Testis (tissue), 3 donors: ENCODE results near the gene WDR83. TPM values are rescaled to one million over a fixed set of nuclear protein-coding genes. Genes with fewer than 3 reads are reported as not detected.
"Not testable (repeated sequence)": the region's sequence is repeated elsewhere in the genome, so short reads cannot be mapped to it uniquely, and the experiment has no call there.

Source experiments
- DNase-seq: peaks from one replicate; pipeline ENCODE4 v3.0.0-alpha.2; 2019
- H3K27ac ChIP-seq, 2 donors: fragments of 200-600 bp; sonication (generic); one replicate each; pipeline ENCODE4 v1.5.1; 2019
- H3K27me3 ChIP-seq: fragments of 200-600 bp; sonication (generic); one replicate; pipeline ENCODE4 v1.5.1; 2019
- H3K36me3 ChIP-seq: fragments of 200-600 bp; sonication (generic); one replicate; pipeline ENCODE4 v1.5.1; 2017; ENCODE audit warnings: low read depth; ENCODE audit errors: missing control alignments
- H3K4me1 ChIP-seq: fragments of 200-600 bp; sonication (generic); one replicate; pipeline ENCODE4 v1.5.1; 2019
- H3K4me3 ChIP-seq, 2 donors: fragments of 200-600 bp; sonication (generic); one replicate each; pipeline ENCODE4 v1.5.1; 2017 to 2019
- H3K9me3 ChIP-seq: fragments of 200-600 bp; sonication (generic); one replicate; pipeline ENCODE4 v1.5.1; 2017
- POLR2A ChIP-seq: fragments of 450-650 bp; IDR thresholded peaks from one replicate; pipeline ENCODE4 v1.6.1; 2017; ENCODE audit warnings: antibody characterized with exemption, mild to moderate bottlenecking, moderate library complexity
- WGBS, 2 donors: methylation state at CpG; one replicate each; pipeline ENCODE4 v1.1.5; 2018; 5-methylcytosine and 5-hydroxymethylcytosine counted together
- intact Hi-C: fragments of 100-400 bp; cut with DNase I; formaldehyde crosslinking; loops from one replicate; pipeline ENCODE4 v1.15.1; 2023; ENCODE audit warnings: low total_unique reads
- polyA plus RNA-seq: library from polyadenylated mRNA; stranded (reverse); fragments of 350-450 nt; fragmentation: Illumina TruSeq; extraction: RNeasy Lipid Tissue Mini Kit (QIAGEN cat#74804); gene quantifications from one replicate; pipeline ENCODE4 v1.2.3, GENCODE V29; 2014; ENCODE audit warnings: low read depth, low replicate concordance; ENCODE audit not compliant: insufficient read depth
- total RNA-seq, 2 donors: library from RNA; depleted of rRNA; stranded (reverse); fragments of >200 nt; gene quantifications; one replicate each; pipeline ENCODE4 v1.2.3, GENCODE V29; 2016
- TF ChIP-seq, protein P1 (sequence below), 3 experiments: fragments of 450-650 bp in 2 of 3; fragments of 200-600 bp in 1 of 3; sonication (generic) in 1 of 3; IDR thresholded peaks; one replicate each; pipeline ENCODE4 v1.5.1; 2016 to 2019; ENCODE audit warnings: antibody characterized with exemption in 3 of 3, mild to moderate bottlenecking in 2 of 3, moderate library complexity in 1 of 3

The WDR83 gene
- total and polyA plus RNA-seq, 3 donors from 2014 or later = 15.8 to 23.2 (median 18.3) TPM

- no peaks in the 10 kb centered on the region for H3K9me3 ChIP-seq
- H3K27me3 ChIP-seq = no peaks in the 10 kb centered on the region
- peaks cover 12% of the 10 kb centered on the region for H3K4me1 ChIP-seq
- H3K36me3 ChIP-seq = no peaks in the 10 kb centered on the region
- intact Hi-C loops = no loop called here
- H3K27ac ChIP-seq = no peak overlapping the region
- 33 to 60% methylated on average over 1 of the region's 1 CpG for WGBS, 2 donors
- peak overlapping the region in 1 of 2 donors; percentile 83 for H3K4me3 ChIP-seq
- no peak for DNase-seq
- no peak for TF ChIP-seq POLR2A
- TF ChIP-seq, protein P1, sequence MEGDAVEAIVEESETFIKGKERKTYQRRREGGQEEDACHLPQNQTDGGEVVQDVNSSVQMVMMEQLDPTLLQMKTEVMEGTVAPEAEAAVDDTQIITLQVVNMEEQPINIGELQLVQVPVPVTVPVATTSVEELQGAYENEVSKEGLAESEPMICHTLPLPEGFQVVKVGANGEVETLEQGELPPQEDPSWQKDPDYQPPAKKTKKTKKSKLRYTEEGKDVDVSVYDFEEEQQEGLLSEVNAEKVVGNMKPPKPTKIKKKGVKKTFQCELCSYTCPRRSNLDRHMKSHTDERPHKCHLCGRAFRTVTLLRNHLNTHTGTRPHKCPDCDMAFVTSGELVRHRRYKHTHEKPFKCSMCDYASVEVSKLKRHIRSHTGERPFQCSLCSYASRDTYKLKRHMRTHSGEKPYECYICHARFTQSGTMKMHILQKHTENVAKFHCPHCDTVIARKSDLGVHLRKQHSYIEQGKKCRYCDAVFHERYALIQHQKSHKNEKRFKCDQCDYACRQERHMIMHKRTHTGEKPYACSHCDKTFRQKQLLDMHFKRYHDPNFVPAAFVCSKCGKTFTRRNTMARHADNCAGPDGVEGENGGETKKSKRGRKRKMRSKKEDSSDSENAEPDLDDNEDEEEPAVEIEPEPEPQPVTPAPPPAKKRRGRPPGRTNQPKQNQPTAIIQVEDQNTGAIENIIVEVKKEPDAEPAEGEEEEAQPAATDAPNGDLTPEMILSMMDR (IDR thresholded peaks at IDR 0.05) = no peak
Measured at GRCh38 chr19:12695514-12695913, 28.9 kb downstream of the WDR83 start.

DNA sequence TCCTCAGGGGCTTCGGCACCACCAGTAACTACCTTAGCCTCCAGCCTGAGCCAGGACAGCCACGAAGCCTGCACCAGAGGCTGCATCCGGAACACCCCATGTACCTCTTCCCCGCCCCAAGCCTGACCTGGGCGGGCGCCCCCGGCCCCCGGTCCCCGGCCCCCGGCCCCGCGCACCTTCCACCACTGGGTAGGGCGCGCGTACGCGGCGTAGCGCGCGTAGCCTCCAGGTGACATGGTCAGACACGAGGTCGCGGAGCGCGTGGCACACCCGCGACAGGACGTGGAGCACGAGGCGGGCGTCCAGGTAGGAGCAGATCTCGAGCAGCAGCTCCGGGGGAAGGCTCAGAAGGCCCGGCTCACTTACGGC is 29.4 kb downstream of the WDR83 start:
- Histone ChIP-seq H3K4me1 (peaks cover 12% of the 10 kb centered on the region), H3K27me3 (no peaks in the 10 kb centered on the region), H3K4me3 (peak overlapping the region; percentile 69 to 83), H3K27ac (peak overlapping the region in 1 of 2 donors; percentile 64), H3K9me3 (no peaks in the 10 kb centered on the region), H3K36me3 (no peaks in the 10 kb centered on the region)
- no peak for DNase-seq
- intact Hi-C loops = no loop called here
- no peak for TF ChIP-seq POLR2A
- TF ChIP-seq, protein P1 (IDR thresholded peaks at IDR 0.05) = no peak
- WGBS, 2 donors = 7% methylated on average over 12 of the region's 36 CpGs; no CpG with 5 or more reads in 1 of the 2 donors

GRCh38 chr19:12696366-12697335 is 30.0 kb downstream of the WDR83 start, which contains the start of gene FBXW9:
TSS of gene FBXW9 (minus strand) at chr19:12696631. CDS start at chr19:12696581, 50 bp downstream.
- Histone ChIP-seq H3K27ac (peak within 1 kb of the TSS; percentile 14 to 64), H3K36me3 (no peaks in the 10 kb centered on the region), H3K9me3 (no peaks in the 10 kb centered on the region), H3K27me3 (no peaks in the 10 kb centered on the region), H3K4me3 (peak within 1 kb of the TSS; percentile 69 to 83), H3K4me1 (peaks cover 12% of the 10 kb centered on the region)
- 5 to 6% methylated on average over 24 to 49 of the region's 59 CpGs for WGBS, 2 donors
- TF ChIP-seq, protein P1 (IDR thresholded peaks at IDR 0.05) = peak in 1 of 3 experiments; percentile 4
- no peak for TF ChIP-seq POLR2A
- intact Hi-C loops = no loop called here
- DNase-seq = peak; percentile 99

GRCh38 chr19:12697425-12697824 is 30.8 kb downstream of the WDR83 start:
- DNase-seq, H3K27me3 ChIP-seq, H3K27ac ChIP-seq, intact Hi-C loops, H3K9me3 ChIP-seq, H3K36me3 ChIP-seq: not testable (repeated sequence)
- 78 to 90% methylated on average over 21 to 22 of the region's 22 CpGs for WGBS, 2 donors
- Histone ChIP-seq H3K4me3 (peak overlapping the region in 1 of 2 donors; percentile 83), H3K4me1 (peaks cover 12% of the 10 kb centered on the region)

GRCh38 chr19:12698138-12698537 is 31.5 kb downstream of the WDR83 start:
- no peak for DNase-seq

More at GRCh38 chr19:12698138-12698537, 31.5 kb downstream of the WDR83 start:
- TF ChIP-seq, protein P1 (IDR thresholded peaks at IDR 0.05) = no peak
- no peak for TF ChIP-seq POLR2A
- Histone ChIP-seq H3K27ac (no peak overlapping the region), H3K9me3 (no peaks in the 10 kb centered on the region), H3K36me3 (no peaks in the 10 kb centered on the region), H3K4me1 (peaks cover 12% of the 10 kb centered on the region), H3K27me3 (no peaks in the 10 kb centered on the region), H3K4me3 (no peak overlapping the region)
- intact Hi-C loops = no loop called here
- 65 to 73% methylated on average over 6 of the region's 6 CpGs for WGBS, 2 donors
